GM06990 (cell line): ENCODE measurements around the gene MYL6.

Experiments used
- DNase-seq: peaks from one replicate; pipeline ENCODE4 v3.0.0-alpha.2; 2011; ENCODE audit not compliant: insufficient read length; ENCODE audit errors: extremely low read depth
- H3K27me3 ChIP-seq: replicated peaks from 2 replicates; pipeline ENCODE4 v1.6.0; 2011; ENCODE audit warnings: low read length; ENCODE audit not compliant: control insufficient read depth, insufficient read depth
- H3K36me3 ChIP-seq: 2 replicates; pipeline ENCODE4 v1.5.1; 2011; ENCODE audit warnings: low read length; ENCODE audit not compliant: control insufficient read depth, insufficient read depth
- H3K4me3 ChIP-seq: replicated peaks from 2 replicates; pipeline ENCODE4 v1.5.1; 2011; ENCODE audit warnings: low read depth, mild to moderate bottlenecking, control low read depth, low read length
- TF ChIP-seq, protein P1 (sequence below): IDR thresholded peaks from 2 replicates; pipeline ENCODE4 v1.5.1; 2011; ENCODE audit warnings: low read length, control low read depth, mild to moderate bottlenecking, inconsistent platforms; ENCODE audit not compliant: insufficient read depth, poor library complexity, severe bottlenecking

MYL6 gene

DNA sequence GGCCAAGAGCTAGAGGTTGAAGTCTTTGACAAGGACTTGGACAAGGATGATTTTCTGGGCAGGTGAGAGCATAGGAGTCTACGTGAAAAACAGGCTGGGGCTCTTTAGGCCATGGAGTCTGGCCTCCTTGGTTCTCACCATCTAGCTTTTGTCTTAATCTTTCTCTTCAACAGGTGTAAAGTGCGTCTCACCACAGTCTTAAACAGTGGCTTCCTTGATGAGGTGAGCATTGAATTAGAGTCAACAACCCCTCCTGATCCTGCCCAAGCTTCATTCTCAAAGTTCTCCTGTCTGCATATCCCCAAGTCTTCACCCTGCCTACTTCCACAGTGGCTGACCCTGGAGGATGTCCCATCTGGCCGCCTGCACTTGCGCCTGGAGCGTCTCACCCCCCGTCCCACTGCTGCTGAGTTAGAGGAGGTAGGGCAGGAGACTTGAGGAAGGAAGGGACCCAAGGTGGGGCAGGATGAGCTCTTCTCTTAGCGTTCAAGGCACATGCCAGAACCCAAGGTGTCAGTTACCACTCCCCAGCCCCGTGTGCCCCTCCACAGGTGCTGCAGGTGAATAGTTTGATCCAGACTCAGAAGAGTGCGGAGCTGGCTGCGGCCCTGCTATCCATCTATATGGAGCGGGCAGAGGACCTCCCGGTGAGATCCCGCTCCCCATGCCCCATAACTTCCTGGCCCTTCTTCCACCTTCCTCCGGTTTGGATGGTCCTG lies 20.1 kb upstream of the MYL6 start:
- TF ChIP-seq, protein P1, sequence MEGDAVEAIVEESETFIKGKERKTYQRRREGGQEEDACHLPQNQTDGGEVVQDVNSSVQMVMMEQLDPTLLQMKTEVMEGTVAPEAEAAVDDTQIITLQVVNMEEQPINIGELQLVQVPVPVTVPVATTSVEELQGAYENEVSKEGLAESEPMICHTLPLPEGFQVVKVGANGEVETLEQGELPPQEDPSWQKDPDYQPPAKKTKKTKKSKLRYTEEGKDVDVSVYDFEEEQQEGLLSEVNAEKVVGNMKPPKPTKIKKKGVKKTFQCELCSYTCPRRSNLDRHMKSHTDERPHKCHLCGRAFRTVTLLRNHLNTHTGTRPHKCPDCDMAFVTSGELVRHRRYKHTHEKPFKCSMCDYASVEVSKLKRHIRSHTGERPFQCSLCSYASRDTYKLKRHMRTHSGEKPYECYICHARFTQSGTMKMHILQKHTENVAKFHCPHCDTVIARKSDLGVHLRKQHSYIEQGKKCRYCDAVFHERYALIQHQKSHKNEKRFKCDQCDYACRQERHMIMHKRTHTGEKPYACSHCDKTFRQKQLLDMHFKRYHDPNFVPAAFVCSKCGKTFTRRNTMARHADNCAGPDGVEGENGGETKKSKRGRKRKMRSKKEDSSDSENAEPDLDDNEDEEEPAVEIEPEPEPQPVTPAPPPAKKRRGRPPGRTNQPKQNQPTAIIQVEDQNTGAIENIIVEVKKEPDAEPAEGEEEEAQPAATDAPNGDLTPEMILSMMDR: no peak
- peaks cover 27% of the 10 kb centered on the region for H3K36me3 ChIP-seq
- H3K4me3 ChIP-seq: no peak overlapping the region
- no peaks in the 10 kb centered on the region for H3K27me3 ChIP-seq
- no peak for DNase-seq

DNA sequence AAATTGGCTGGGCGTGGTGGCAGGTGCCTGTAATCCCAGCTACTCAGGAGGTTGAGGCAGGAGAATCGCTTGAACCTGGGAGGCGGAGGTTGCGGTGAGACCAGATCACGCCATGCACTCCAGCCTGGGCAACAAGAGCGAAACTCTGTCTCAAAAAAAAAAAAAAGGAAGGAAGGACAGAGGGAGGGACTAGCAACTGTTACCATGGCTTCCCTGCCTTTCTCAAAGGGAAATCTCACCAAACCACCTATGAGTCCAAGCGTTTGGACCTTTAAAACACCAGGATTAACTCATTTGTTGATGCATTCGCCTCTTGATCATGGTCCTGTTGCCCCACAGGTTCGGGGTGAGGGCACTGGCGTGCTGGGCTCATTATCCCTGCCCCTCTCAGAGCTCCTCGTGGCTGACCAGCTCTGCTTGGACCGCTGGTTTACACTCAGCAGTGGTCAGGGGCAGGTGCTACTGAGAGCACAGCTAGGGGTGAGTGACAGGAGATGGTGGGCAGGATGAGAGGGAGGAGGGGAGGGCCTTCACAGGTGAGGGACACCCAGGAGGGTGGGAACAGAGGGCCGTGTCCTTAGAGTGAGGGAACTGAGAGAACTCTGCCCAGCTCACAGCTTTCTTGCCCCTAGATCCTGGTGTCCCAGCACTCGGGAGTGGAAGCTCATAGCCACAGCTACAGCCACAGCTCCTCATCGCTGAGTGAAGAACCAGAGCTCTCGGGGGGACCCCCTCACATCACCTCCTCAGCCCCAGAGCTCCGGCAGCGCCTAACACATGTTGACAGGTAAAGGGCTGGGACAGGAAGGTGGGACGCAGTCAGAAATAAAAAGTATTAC lies 16.0 kb upstream of the MYL6 start:
- Histone ChIP-seq H3K36me3 (peaks cover 33% of the 10 kb centered on the region), H3K4me3 (no peak overlapping the region), H3K27me3 (no peaks in the 10 kb centered on the region)
- TF ChIP-seq, protein P1: no peak
- no peak for DNase-seq

DNA sequence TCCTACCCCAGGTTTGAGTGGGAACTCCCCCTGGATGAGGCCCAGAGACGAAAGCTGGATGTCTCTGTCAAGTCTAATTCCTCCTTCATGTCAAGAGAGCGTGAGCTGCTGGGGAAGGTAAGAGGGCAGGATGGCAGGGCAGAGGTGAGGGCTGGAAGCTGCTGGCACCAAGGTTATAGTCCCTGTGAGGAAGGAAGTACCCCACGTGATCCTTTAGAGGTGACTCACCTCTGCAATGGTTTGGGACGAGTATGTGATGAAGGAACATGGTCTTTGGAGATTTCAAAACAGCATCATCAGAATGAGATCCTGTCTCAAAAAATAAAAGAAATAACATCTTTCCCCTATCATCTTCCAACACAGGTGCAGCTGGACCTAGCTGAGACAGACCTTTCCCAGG lies 14.9 kb upstream of the MYL6 start:
- Histone ChIP-seq H3K36me3 (peaks cover 26% of the 10 kb centered on the region), H3K27me3 (no peaks in the 10 kb centered on the region), H3K4me3 (no peak overlapping the region)
- no peak for DNase-seq
- TF ChIP-seq, protein P1: no peak

DNA sequence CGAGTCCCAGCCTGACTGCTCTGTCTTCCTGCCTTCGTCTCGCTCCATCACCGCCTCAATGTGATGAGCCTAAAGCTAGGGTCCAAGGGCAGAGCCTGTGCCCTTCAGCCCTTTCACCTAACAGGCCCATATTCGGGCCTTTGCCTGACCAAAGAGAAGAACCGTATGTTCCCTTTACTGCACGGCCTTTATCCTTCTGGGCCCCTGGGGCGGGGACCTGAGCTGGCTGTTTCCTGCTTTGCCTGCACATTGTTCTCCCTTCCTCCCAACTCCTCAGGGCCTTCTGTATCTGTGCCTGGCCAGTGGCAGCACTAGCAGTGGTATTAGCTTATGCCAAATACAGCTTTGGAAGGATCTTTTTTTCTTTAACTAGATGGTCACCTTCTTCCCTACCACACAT lies 14.3 kb upstream of the MYL6 start:
- DNase-seq: no peak
- Histone ChIP-seq H3K36me3 (peaks cover 22% of the 10 kb centered on the region), H3K27me3 (no peaks in the 10 kb centered on the region), H3K4me3 (no peak overlapping the region)
- TF ChIP-seq, protein P1: no peak

DNA sequence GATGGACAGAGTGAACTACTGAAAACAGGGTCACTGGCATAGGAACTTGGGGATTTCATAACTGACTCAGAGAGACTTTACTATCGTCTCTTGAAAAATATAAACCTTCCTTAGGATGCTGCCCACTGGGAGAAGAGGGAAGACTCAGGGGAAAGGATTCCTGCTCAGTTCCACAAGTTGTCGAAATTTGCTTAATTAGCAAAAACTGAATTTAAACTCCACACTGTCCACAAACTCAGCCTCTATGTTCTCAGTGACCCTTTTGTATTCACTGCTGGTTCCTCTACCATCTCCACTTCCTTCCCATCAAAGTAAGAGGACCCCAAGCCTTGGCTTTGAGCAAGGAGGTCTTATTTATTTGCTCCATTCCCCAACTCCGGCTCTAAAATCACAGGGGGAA lies 12.9 kb upstream of the MYL6 start:
- TF ChIP-seq, protein P1: no peak
- DNase-seq: no peak
- no peaks in the 10 kb centered on the region for H3K27me3 ChIP-seq
- no peak overlapping the region for H3K4me3 ChIP-seq
- H3K36me3 ChIP-seq: peaks cover 22% of the 10 kb centered on the region
